ENCODE results near the gene CZIB.
A peak's percentile ranks its signal among the peaks of the same experiment; 100 is the strongest.

The CZIB gene

GRCh38 chr1:53176452-53177208, 43.8 kb downstream of the CZIB start:
- DNase-seq, result peak; percentile 72
- Histone ChIP-seq H3K27me3 (ENCODE audit: insufficient read depth, low read depth, severe bottlenecking) (no peaks in the 10 kb centered on the region), H3K36me3 (no peaks in the 10 kb centered on the region), H3K9me3 (ENCODE audit: severe bottlenecking) (no peaks in the 10 kb centered on the region), H3K27ac (peak overlapping the region; percentile 50), H3K4me3 (ENCODE audit: low read depth, low read length) (no peak overlapping the region)
- peak; percentile 84 for TF ChIP-seq CTCF (IDR thresholded peaks at IDR 0.05; ENCODE audit: low read depth, low read length)

- no peak overlapping the region for H3K27ac ChIP-seq
- no peak for TF ChIP-seq CTCF (IDR thresholded peaks at IDR 0.05; ENCODE audit: low read depth, low read length)
- H3K9me3 ChIP-seq (ENCODE audit: severe bottlenecking), result no peaks in the 10 kb centered on the region
- DNase-seq, result no peak
- H3K4me3 ChIP-seq (ENCODE audit: low read depth, low read length), result no peak overlapping the region
- H3K36me3 ChIP-seq, result no peaks in the 10 kb centered on the region
- H3K27me3 ChIP-seq (ENCODE audit: insufficient read depth, low read depth, severe bottlenecking), result no peaks in the 10 kb centered on the region
These were observed 45.2 kb downstream of the CZIB start for GRCh38 chr1:53174971-53175913.

- peak overlapping the region; percentile 79 for H3K27ac ChIP-seq
- peak; percentile 39 for TF ChIP-seq CTCF (IDR thresholded peaks at IDR 0.05; ENCODE audit: low read depth, low read length)
These were observed 47.9 kb downstream of the CZIB start for GRCh38 chr1:53172426-53173128.

GRCh38 chr1:53166912-53167311, 53.5 kb downstream of the CZIB start:
- Histone ChIP-seq H3K27ac (no peak overlapping the region), H3K27me3 (ENCODE audit: insufficient read depth, low read depth, severe bottlenecking) (no peaks in the 10 kb centered on the region), H3K9me3 (ENCODE audit: severe bottlenecking) (no peaks in the 10 kb centered on the region), H3K36me3 (no peaks in the 10 kb centered on the region), H3K4me3 (ENCODE audit: low read depth, low read length) (no peak overlapping the region)
- no peak for TF ChIP-seq CTCF (IDR thresholded peaks at IDR 0.05; ENCODE audit: low read depth, low read length)
- DNase-seq, result no peak

More at GRCh38 chr1:53172426-53173128, 47.9 kb downstream of the CZIB start:
- Histone ChIP-seq H3K9me3 (ENCODE audit: severe bottlenecking) (no peaks in the 10 kb centered on the region), H3K36me3 (no peaks in the 10 kb centered on the region), H3K4me3 (ENCODE audit: low read depth, low read length) (peak overlapping the region; percentile 3; the same call in 1 of the 2 replicates), H3K27me3 (ENCODE audit: insufficient read depth, low read depth, severe bottlenecking) (no peaks in the 10 kb centered on the region)
- DNase-seq, result peak; percentile 83

- no peak for TF ChIP-seq CTCF (IDR thresholded peaks at IDR 0.05; ENCODE audit: low read depth, low read length)
- no peaks in the 10 kb centered on the region for H3K36me3 ChIP-seq
- no peak overlapping the region for H3K27ac ChIP-seq
- H3K27me3 ChIP-seq (ENCODE audit: insufficient read depth, low read depth, severe bottlenecking), result no peaks in the 10 kb centered on the region
- DNase-seq, result no peak
- H3K4me3 ChIP-seq (ENCODE audit: low read depth, low read length), result no peak overlapping the region
- H3K9me3 ChIP-seq (ENCODE audit: severe bottlenecking), result no peaks in the 10 kb centered on the region
These were observed 54.1 kb downstream of the CZIB start for GRCh38 chr1:53166366-53166765.
